Inflammatory macrophage treated with lipopolysaccharide for 1 hour (primary cell): ENCODE data around the gene RHBDF1.

Experiments
- DNase-seq, 2 donors: peaks; one replicate each; pipeline ENCODE4 v3.0.0-alpha.2; 2020 to 2022

The RHBDF1 gene

GRCh38 chr16:72561-73548 lies at the start of gene RHBDF1:
Gene RHBDF1 (minus strand): TSS chr16:72631. CDS start chr16:65015, 7,616 bp downstream.
- DNase-seq: peak; percentile 31 to 39

GRCh38 chr16:120756-121155 lies 48.3 kb upstream of the RHBDF1 start:
- DNase-seq: no peak

GRCh38 chr16:119835-120491 lies 47.5 kb upstream of the RHBDF1 start:
- DNase-seq: peak; percentile 11 to 33

- DNase-seq: no peak
Measured at GRCh38 chr16:119295-119694, 46.9 kb upstream of the RHBDF1 start.

GRCh38 chr16:118857-119256 lies 46.4 kb upstream of the RHBDF1 start:
- no peak for DNase-seq

- DNase-seq: peak; percentile 25 to 77
Measured at GRCh38 chr16:117379-118365, 45.2 kb upstream of the RHBDF1 start.

- DNase-seq: no peak
Measured at GRCh38 chr16:116015-116414, 43.6 kb upstream of the RHBDF1 start.

GRCh38 chr16:114327-114726 lies 41.9 kb upstream of the RHBDF1 start:
- no peak for DNase-seq

GRCh38 chr16:112153-112840 lies 39.9 kb upstream of the RHBDF1 start:
- no peak for DNase-seq

GRCh38 chr16:106623-107324 lies 34.3 kb upstream of the RHBDF1 start:
- peak; percentile 48 to 78 for DNase-seq

- DNase-seq: no peak
Measured at GRCh38 chr16:105521-105920, 33.1 kb upstream of the RHBDF1 start.

- no peak for DNase-seq
Measured at GRCh38 chr16:104928-105327, 32.5 kb upstream of the RHBDF1 start.

GRCh38 chr16:104355-104754 lies 31.9 kb upstream of the RHBDF1 start:
- peak; percentile 6 to 19 for DNase-seq

GRCh38 chr16:102060-102855 lies 29.8 kb upstream of the RHBDF1 start:
- no peak for DNase-seq

- no peak for DNase-seq
Measured at GRCh38 chr16:101586-101985, 29.2 kb upstream of the RHBDF1 start.

- DNase-seq: no peak
Measured at GRCh38 chr16:100989-101388, 28.6 kb upstream of the RHBDF1 start.

- DNase-seq: no peak
Measured at GRCh38 chr16:97822-98221, 25.4 kb upstream of the RHBDF1 start.

- peak; percentile 88 to 89 for DNase-seq
Measured at GRCh38 chr16:96935-97381, 24.5 kb upstream of the RHBDF1 start.

- DNase-seq: no peak
Measured at GRCh38 chr16:94918-95265, 22.5 kb upstream of the RHBDF1 start.
